CD4-positive, alpha-beta T cell (primary cell): ENCODE results near the gene CYGB. TPM values are rescaled to one million over a fixed set of nuclear protein-coding genes. Genes with fewer than 3 reads are reported as not detected.
A peak's percentile ranks its signal among the peaks of the same experiment; 100 is the strongest.
"Not testable (repeated sequence)": the region's sequence is repeated elsewhere in the genome, so short reads cannot be mapped to it uniquely, and the experiment has no call there.

Experiments
- ATAC-seq: fragments of 200-7000 bp; cut with Tn5 transposase; one replicate; pipeline ENCODE4 v1.10.0; 2022; ENCODE audit warnings: mild to moderate bottlenecking; ENCODE audit not compliant: poor library complexity
- CTCF ChIA-PET: fragments of 350-600 bp; sonication (Branson Sonifier 250); formaldehyde crosslinking; loops from one replicate; lab custom pipeline; 2021; ENCODE audit warnings: antibody characterized with exemption, inconsistent platforms; lab: Charles Lee
- POLR2A ChIA-PET: fragments of 350-600 bp; sonication (Branson Sonifier 250); formaldehyde crosslinking; loops from one replicate; lab custom pipeline; 2021; ENCODE audit warnings: antibody characterized with exemption, inconsistent platforms; lab: Charles Lee
- DNase-seq, 14 experiments: peaks; one replicate each; pipeline ENCODE4 v3.0.0-alpha.2; 2013 to 2020; ENCODE audit warnings: mixed read lengths in 2 of 14
- H3K27ac ChIP-seq, 2 donors: one replicate each; pipeline versions ENCODE4 v1.5.1 to v1.7.0; 2013; ENCODE audit warnings: low read length in 2 of 2, low read depth in 1 of 2, mild to moderate bottlenecking in 1 of 2
- H3K27me3 ChIP-seq, 2 experiments: 1 replicate in 1 of 2; 2 replicates in 1 of 2; pipeline versions ENCODE4 v1.6.1 to v1.7.0; 2013; ENCODE audit warnings: low read length in 2 of 2, control low read depth in 1 of 2, mild to moderate bottlenecking in 1 of 2, moderate library complexity in 1 of 2; ENCODE audit not compliant: insufficient read depth in 2 of 2, control insufficient read depth in 1 of 2
- H3K36me3 ChIP-seq: one replicate; pipeline ENCODE4 v1.6.1; 2013; ENCODE audit warnings: low read length, control low read depth; ENCODE audit not compliant: insufficient read depth
- H3K4me1 ChIP-seq: one replicate; pipeline ENCODE4 v1.6.1; 2013; ENCODE audit warnings: low read length, control low read depth; ENCODE audit not compliant: insufficient read depth
- H3K4me3 ChIP-seq: one replicate; pipeline ENCODE4 v1.5.1; 2013; ENCODE audit warnings: mild to moderate bottlenecking, low read length, moderate library complexity
- H3K9me3 ChIP-seq, 2 experiments: 1 replicate in 1 of 2; 2 replicates in 1 of 2; pipeline versions ENCODE4 v1.6.1 to v1.7.0; 2013; ENCODE audit warnings: low read length in 2 of 2, mild to moderate bottlenecking in 2 of 2, control low read depth in 1 of 2, moderate library complexity in 1 of 2; ENCODE audit not compliant: control insufficient read depth in 1 of 2, insufficient read depth in 1 of 2
- H3K27ac Mint-ChIP-seq: one replicate; pipeline ENCODE4 v1.8.0; 2020; ENCODE audit warnings: mixed read lengths
- H3K27me3 Mint-ChIP-seq: one replicate; pipeline ENCODE4 v1.8.0; 2021; ENCODE audit warnings: mixed read lengths
- H3K36me3 Mint-ChIP-seq: one replicate; pipeline ENCODE4 v1.8.0; 2021; ENCODE audit warnings: low read depth, mixed read lengths
- H3K4me1 Mint-ChIP-seq: one replicate; pipeline ENCODE4 v1.8.0; 2021; ENCODE audit warnings: low read depth, mixed read lengths
- H3K4me3 Mint-ChIP-seq: one replicate; pipeline ENCODE4 v1.8.0; 2020; ENCODE audit warnings: mild to moderate bottlenecking, mixed read lengths
- H3K9me3 Mint-ChIP-seq: one replicate; pipeline ENCODE4 v1.8.0; 2020; ENCODE audit warnings: mixed read lengths
- intact Hi-C, 2 experiments: fragments of 100-400 bp; cut with DNase I in 1 of 2; cut with micrococcal nuclease in 1 of 2; formaldehyde crosslinking; loops; one replicate each; pipeline versions ENCODE4 v1.15.1 to v1.9.0; 2023 to 2025; cut with DNase I, micrococcal nuclease
- total RNA-seq, 174 experiments: library from RNA in 2 of 174; stranded (reverse) in 2 of 174; gene quantifications; one replicate each; pipeline ENCODE4 v1.2.3 and lab custom pipeline; 2021 to 2026
- TF ChIP-seq, protein P1 (sequence below): fragments of 200-600 bp; IDR thresholded peaks from one replicate; pipeline ENCODE4 v1.8.0; 2022; ENCODE audit warnings: antibody characterized with exemption, mild to moderate bottlenecking

CYGB gene
- total RNA-seq, 2 experiments from 2014 or later = not detected

DNA sequence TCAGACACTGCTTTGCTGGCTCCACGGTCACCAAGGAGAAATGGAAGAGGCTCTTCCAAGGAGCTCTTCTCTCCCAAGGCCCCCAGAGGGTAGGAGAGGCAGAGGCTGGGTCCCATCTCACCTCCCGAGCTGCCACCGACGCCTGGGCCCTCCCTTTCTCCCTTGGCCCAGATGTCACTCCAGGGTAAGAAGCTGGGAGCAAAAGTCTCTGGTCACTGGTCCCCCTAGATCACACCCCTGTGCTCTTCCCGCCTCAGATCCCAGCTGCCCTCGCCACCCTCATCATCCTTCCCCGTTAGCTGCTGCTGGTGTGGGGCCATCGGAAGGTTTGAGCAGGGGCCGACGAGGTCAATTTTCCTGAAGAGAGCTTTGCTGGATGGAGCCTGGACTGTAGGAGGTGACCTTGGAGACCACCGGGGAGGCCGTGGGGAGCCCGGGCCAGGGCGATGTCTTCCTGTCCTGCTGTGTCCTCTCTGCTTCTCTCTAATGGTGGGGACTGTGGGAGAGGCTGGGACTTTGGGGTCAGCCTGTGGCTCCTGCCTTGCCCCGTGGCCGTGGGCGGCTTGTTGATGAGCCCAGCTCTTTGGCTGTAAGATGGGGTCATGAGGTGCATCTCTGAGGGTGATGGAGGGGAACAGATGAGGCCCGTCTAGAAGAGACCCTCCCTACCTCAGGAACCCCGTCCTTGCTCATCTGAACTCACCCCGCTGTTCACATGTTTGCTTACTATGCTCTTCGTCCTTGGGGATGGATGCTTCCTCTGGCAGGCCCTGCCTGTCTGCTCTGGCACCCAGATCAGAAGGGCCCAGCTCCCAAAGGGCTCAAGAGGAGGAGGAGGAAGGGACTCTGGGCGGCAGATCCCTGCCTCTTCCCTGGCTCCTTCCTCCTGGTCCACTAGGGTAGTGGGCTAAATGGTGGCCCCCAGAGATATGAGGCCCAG, 24.9 kb downstream of the CYGB start:
- no peak overlapping the region for H3K4me3 Mint-ChIP-seq
- peaks cover 69% of the 10 kb centered on the region for H3K4me1 ChIP-seq
- TF ChIP-seq, protein P1, sequence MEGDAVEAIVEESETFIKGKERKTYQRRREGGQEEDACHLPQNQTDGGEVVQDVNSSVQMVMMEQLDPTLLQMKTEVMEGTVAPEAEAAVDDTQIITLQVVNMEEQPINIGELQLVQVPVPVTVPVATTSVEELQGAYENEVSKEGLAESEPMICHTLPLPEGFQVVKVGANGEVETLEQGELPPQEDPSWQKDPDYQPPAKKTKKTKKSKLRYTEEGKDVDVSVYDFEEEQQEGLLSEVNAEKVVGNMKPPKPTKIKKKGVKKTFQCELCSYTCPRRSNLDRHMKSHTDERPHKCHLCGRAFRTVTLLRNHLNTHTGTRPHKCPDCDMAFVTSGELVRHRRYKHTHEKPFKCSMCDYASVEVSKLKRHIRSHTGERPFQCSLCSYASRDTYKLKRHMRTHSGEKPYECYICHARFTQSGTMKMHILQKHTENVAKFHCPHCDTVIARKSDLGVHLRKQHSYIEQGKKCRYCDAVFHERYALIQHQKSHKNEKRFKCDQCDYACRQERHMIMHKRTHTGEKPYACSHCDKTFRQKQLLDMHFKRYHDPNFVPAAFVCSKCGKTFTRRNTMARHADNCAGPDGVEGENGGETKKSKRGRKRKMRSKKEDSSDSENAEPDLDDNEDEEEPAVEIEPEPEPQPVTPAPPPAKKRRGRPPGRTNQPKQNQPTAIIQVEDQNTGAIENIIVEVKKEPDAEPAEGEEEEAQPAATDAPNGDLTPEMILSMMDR = no peak
- ChIA-PET POLR2A (interaction anchor here (1.5 kb wide), 1 partner anchor 11 kb away, joined by 4 read pairs; the partner anchor contains the start of gene RHBDF2), CTCF (interaction anchor here (1.1 to 3.1 kb wide), 2 partner anchors 10 to 59 kb away, joined by 5 to 10 read pairs; partner anchors contain the start of gene UBE2O)
- peak overlapping the region; percentile 98 for H3K27ac Mint-ChIP-seq
- H3K27me3 ChIP-seq = no peaks in the 10 kb centered on the region
- peaks cover 31% of the 10 kb centered on the region for H3K4me1 Mint-ChIP-seq
- DNase-seq = no peak
- no peak for ATAC-seq
- H3K9me3 Mint-ChIP-seq = no peaks in the 10 kb centered on the region
- H3K36me3 ChIP-seq = no peaks in the 10 kb centered on the region
- no peaks in the 10 kb centered on the region for H3K9me3 ChIP-seq
- no peaks in the 10 kb centered on the region for H3K27me3 Mint-ChIP-seq
- no peaks in the 10 kb centered on the region for H3K36me3 Mint-ChIP-seq
- H3K4me3 ChIP-seq = no peak overlapping the region
- intact Hi-C loops = no loop called here
- H3K27ac ChIP-seq = peak overlapping the region; percentile 15 to 21

DNA sequence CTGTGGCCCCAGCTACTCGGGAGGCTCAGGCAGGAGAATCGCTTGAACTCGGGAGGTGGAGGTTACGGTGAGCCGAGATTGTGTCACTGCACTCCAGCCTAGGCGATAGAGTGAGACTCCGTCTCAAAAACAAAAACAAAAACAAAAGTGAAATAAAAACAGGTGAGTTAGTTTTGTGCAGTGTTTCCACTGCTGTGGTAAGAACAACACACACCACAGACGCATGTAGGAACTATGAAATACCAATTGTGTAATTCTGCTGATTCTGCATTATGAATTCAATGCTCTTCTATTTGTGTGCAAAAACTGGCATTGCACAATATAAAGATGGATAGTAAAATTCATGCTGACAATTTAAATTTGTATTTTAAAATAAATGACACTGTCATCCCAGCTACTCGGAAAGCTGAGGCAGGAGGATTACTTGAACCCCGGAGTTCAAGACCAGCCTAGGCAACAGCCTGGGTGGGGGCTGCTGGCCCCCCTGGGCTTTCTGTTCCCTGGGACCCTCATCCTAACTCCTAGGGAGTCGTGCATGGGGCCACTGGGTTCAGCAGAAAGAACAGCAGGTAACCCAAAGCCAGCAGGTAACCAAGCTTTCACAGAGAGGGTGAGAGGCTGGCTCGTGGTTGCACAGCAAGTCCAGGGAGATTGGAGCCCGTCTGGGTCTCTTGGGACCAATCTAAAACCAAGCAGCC, 25.7 kb downstream of the CYGB start:
- Histone ChIP-seq H3K27ac (no peak overlapping the region), H3K36me3 (no peaks in the 10 kb centered on the region), H3K4me1 (peaks cover 64% of the 10 kb centered on the region), H3K27me3 (no peaks in the 10 kb centered on the region), H3K4me3 (no peak overlapping the region), H3K9me3 (no peaks in the 10 kb centered on the region)
- H3K9me3 Mint-ChIP-seq = no peaks in the 10 kb centered on the region
- no peaks in the 10 kb centered on the region for H3K36me3 Mint-ChIP-seq
- intact Hi-C loops = no loop called here
- DNase-seq (peak in 2 of 14 experiments; percentile 40 to 42), ATAC-seq (no peak)
- ChIA-PET CTCF (interaction anchor here (0.7 to 3.1 kb wide), 3 partner anchors 11 to 112 kb away, joined by 3 to 10 read pairs (median 5); partner anchors contain the start of gene UBE2O), POLR2A (no interaction called here)
- peaks cover 31% of the 10 kb centered on the region for H3K4me1 Mint-ChIP-seq
- no peaks in the 10 kb centered on the region for H3K27me3 Mint-ChIP-seq
- peak overlapping the region; percentile 98 for H3K27ac Mint-ChIP-seq
- H3K4me3 Mint-ChIP-seq = no peak overlapping the region
- TF ChIP-seq, protein P1 = no peak

DNA sequence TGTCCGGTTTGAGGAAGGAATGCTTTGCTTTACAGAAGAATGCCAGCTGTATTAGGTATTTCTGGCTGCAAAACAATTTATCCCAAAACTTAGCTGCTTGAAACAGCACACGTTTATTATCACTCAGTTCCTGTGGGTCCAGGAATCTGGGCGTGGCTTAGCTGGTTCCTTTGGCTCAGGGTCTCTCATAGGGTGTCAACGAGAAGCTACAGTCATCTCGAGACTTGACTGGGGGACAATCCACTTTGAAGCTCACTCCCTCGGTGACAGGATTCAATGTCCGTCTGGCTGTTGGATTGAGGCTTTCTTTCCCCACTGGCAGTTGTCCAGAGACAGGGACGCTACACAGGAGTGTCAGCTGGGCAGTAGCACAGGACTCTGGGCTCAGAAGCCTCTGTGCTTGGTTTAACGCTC, 26.7 kb downstream of the CYGB start:
- Histone ChIP-seq H3K4me3 (no peak overlapping the region), H3K4me1 (peaks cover 64% of the 10 kb centered on the region), H3K27ac (no peak overlapping the region), H3K36me3 (no peaks in the 10 kb centered on the region), H3K9me3 (no peaks in the 10 kb centered on the region), H3K27me3 (no peaks in the 10 kb centered on the region)
- no peak for ATAC-seq
- ChIA-PET CTCF (interaction anchor here (1.0 to 1.6 kb wide), 3 partner anchors 44 to 56 kb away, joined by 3 to 4 read pairs (median 3); no protein-coding TSS in a partner anchor), POLR2A (interaction anchor here (1.6 kb wide), 1 partner anchor 9 kb away, joined by 3 read pairs; the partner anchor contains the start of gene RHBDF2)
- Mint-ChIP-seq H3K27me3 (no peaks in the 10 kb centered on the region), H3K9me3 (no peaks in the 10 kb centered on the region), H3K4me1 (peaks cover 33% of the 10 kb centered on the region), H3K27ac (peak overlapping the region; percentile 98), H3K36me3 (no peaks in the 10 kb centered on the region), H3K4me3 (no peak overlapping the region)
- TF ChIP-seq, protein P1 = no peak
- intact Hi-C loops = no loop called here
- no peak for DNase-seq

DNA sequence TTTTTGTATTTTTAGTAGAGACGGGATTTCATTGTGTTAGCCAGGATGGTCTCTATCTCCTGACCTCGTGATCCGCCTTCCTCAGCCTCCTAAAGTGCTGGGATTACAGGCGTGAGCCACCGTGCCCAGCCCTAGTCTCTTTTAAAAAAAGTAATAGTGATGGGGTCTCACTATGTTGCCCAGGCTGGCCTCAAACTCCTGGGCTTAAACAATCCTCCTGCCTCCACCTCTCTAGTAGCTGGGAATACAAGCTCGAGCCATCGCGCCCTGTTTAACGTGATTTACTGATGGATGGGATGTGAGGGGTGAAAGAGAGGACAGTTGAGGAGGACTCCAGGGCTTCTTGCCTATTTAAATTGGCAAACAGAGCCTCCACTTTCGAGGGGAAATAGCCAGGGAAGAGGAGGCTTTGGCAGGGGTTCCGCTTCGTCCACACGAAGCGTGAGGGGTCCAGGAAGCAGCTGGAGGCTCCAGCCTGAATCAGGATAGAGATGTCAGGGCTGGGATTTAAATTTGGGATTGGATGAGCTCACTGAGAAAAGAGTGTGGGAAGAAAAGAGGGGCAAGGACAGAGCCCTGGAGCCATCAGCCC, 28.9 kb downstream of the CYGB start:
- H3K4me3 Mint-ChIP-seq, H3K4me3 ChIP-seq, DNase-seq, H3K27me3 Mint-ChIP-seq, H3K27ac ChIP-seq, ATAC-seq, H3K36me3 ChIP-seq, H3K36me3 Mint-ChIP-seq, H3K9me3 Mint-ChIP-seq, H3K27me3 ChIP-seq, POLR2A ChIA-PET, H3K9me3 ChIP-seq, H3K27ac Mint-ChIP-seq: not testable (repeated sequence)
- intact Hi-C loops = loop anchor here in 1 of 2 experiments (10.0 kb wide), 1 partner anchor 204 kb away; the partner anchor contains the start of gene QRICH2
- peaks cover 16% of the 10 kb centered on the region for H3K4me1 Mint-ChIP-seq
- CTCF ChIA-PET = interaction anchor here (0.7 to 1.4 kb wide), 4 partner anchors 14 to 119 kb away, joined by 3 to 7 read pairs (median 4); no protein-coding TSS in a partner anchor
- peaks cover 41% of the 10 kb centered on the region for H3K4me1 ChIP-seq
